ENCODE results near the gene PHF21B.

PHF21B gene

DNA sequence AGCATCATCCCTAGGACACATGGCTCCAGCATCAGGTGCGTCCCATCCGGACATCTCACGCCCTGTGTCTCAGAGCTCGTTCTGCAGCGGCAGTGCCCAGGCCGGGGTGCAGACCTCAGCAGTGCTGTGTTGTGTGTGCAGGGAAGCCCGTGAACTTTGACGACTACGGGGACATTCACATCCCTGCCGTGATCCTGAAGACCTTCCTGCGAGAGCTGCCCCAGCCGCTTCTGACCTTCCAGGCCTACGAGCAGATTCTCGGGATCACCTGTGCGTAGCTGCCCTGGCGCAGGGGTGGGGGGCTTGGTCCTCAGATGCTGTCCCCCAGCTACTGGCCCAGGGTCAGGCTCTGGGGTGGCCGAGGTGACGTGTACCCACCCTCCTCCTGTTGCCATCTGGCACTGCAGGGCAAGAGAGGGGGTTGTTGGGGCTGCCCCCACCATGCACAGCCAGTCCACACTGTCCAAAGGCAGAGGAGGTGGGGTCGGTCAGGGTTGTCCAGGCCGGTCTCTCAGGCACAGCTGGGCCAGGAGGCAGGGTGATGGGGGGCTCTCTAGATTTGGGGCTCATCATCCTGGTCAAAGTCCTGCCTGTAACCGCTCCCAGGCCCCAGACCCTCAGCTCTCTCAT, 160.9 kb downstream of the PHF21B start:
- Histone ChIP-seq H3K4me2 (ENCODE audit: low read length) (no peak overlapping the region), H3K4me3 (ENCODE audit: low read length) (no peak overlapping the region), H3K27me3 (ENCODE audit: control insufficient read depth, insufficient read depth, low read length) (no peaks in the 10 kb centered on the region), H3K9ac (ENCODE audit: low read depth, low read length) (no peak overlapping the region), H3K9me3 (replicated peaks; ENCODE audit: low read length) (no peaks in the 10 kb centered on the region), H3K4me1 (ENCODE audit: control insufficient read depth, insufficient read depth, low read length) (no peaks in the 10 kb centered on the region), H3K36me3 (ENCODE audit: insufficient read depth, low read length) (no peaks in the 10 kb centered on the region)

DNA sequence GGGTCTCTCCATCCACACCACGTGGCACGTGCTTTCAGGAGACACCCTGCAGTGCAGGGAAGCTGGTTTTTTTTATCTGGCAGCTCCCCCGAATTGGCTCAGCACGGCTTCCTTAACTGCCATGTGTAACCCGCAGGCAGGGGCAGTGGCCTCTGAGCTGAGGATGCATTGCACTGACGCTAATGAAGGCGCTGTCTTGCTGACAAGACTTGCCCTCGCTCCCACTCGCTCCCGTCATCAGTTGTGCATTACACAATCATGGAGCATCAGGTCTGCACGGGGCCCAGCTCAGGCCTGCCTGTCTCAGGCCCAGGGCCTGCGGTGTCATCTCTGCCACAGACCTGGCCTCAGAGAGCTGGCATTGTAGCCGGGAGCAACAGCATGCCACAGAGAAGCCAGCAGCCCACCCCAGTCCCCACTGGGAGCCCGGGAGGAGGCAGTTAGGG, 161.5 kb downstream of the PHF21B start:
- Histone ChIP-seq H3K9ac (ENCODE audit: low read depth, low read length) (no peak overlapping the region), H3K4me2 (ENCODE audit: low read length) (no peak overlapping the region), H3K4me1 (ENCODE audit: control insufficient read depth, insufficient read depth, low read length) (no peaks in the 10 kb centered on the region), H3K4me3 (ENCODE audit: low read length) (no peak overlapping the region), H3K27me3 (ENCODE audit: control insufficient read depth, insufficient read depth, low read length) (no peaks in the 10 kb centered on the region), H3K9me3 (replicated peaks; ENCODE audit: low read length) (no peaks in the 10 kb centered on the region), H3K36me3 (ENCODE audit: insufficient read depth, low read length) (no peaks in the 10 kb centered on the region)

DNA sequence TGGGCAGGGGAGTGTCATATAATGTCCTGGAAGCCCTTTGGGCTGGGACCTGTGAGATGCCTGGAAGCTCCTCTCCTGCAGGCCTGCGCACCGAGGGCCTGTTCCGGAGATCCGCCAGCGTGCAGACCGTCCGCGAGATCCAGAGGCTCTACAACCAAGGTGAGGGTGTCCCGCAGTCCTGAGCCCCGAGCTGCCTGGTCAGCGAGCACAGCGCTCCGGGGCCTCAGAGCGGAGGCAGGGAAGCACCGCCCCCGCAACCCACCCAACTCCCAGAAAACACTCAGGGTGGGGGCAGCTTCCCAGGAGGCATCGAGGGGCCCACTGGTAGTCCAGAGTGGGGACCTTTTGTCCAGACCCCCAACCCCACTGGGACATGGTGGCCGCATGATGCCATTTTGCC, 161.9 kb downstream of the PHF21B start:
- Histone ChIP-seq H3K4me3 (ENCODE audit: low read length) (no peak overlapping the region), H3K9me3 (replicated peaks; ENCODE audit: low read length) (no peaks in the 10 kb centered on the region), H3K27me3 (ENCODE audit: control insufficient read depth, insufficient read depth, low read length) (no peaks in the 10 kb centered on the region), H3K9ac (ENCODE audit: low read depth, low read length) (no peak overlapping the region), H3K4me2 (ENCODE audit: low read length) (no peak overlapping the region), H3K36me3 (ENCODE audit: insufficient read depth, low read length) (no peaks in the 10 kb centered on the region), H3K4me1 (ENCODE audit: control insufficient read depth, insufficient read depth, low read length) (no peaks in the 10 kb centered on the region)

DNA sequence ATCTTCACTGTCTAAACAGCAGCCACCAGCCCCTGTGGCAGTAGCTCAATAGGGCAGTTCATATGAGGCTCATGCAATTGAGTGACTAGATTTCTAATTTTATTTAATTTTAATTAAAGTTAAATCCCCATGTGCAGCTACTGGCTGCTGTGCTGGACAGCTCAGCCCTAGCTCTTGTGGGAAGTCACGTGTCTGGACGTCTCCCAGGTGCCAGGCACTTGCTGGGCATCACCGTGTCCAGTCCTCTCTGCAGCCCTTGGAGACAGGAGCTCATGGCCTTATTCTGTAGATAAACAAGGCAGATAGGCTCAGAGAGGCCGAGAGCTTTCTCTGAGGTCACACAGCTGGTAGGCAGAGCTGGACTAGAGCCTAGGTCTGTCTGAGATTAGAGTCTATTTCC, 162.4 kb downstream of the PHF21B start:
- Histone ChIP-seq H3K36me3 (ENCODE audit: insufficient read depth, low read length) (no peaks in the 10 kb centered on the region), H3K9me3 (replicated peaks; ENCODE audit: low read length) (no peaks in the 10 kb centered on the region), H3K4me2 (ENCODE audit: low read length) (no peak overlapping the region), H3K4me1 (ENCODE audit: control insufficient read depth, insufficient read depth, low read length) (no peaks in the 10 kb centered on the region), H3K27me3 (ENCODE audit: control insufficient read depth, insufficient read depth, low read length) (no peaks in the 10 kb centered on the region), H3K9ac (ENCODE audit: low read depth, low read length) (no peak overlapping the region), H3K4me3 (ENCODE audit: low read length) (no peak overlapping the region)

DNA sequence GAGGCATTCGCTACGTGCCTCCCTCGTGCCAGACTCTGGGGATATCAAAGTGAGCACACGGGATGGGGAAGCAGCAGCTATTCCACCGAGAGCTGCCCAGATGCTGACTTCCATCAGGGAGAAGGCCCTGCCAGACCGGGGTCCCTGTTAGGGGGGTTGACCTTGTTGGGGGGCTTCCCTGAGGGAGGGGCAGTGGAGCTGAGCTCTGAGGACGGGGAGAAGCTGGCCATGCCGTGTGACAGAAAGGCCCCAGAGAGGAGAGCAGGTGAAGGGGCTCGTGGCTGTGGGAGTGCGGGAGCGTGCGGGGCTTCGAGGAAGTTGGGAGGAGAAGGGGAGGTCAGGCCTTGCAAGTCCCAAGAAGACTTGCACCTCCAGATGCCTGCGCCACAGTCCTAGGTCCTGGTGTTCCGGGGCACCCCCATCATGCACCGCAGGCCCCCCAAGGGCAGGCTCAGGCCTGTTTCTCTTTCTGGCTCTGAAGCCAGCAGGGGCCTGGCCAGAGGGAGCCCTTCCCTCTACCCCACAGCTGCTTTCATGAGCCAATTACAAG, 163.0 kb downstream of the PHF21B start:
- Histone ChIP-seq H3K4me1 (ENCODE audit: control insufficient read depth, insufficient read depth, low read length) (no peaks in the 10 kb centered on the region), H3K9ac (ENCODE audit: low read depth, low read length) (no peak overlapping the region), H3K27me3 (ENCODE audit: control insufficient read depth, insufficient read depth, low read length) (no peaks in the 10 kb centered on the region), H3K4me2 (ENCODE audit: low read length) (no peak overlapping the region), H3K4me3 (ENCODE audit: low read length) (no peak overlapping the region), H3K36me3 (ENCODE audit: insufficient read depth, low read length) (no peaks in the 10 kb centered on the region), H3K9me3 (replicated peaks; ENCODE audit: low read length) (no peaks in the 10 kb centered on the region)

DNA sequence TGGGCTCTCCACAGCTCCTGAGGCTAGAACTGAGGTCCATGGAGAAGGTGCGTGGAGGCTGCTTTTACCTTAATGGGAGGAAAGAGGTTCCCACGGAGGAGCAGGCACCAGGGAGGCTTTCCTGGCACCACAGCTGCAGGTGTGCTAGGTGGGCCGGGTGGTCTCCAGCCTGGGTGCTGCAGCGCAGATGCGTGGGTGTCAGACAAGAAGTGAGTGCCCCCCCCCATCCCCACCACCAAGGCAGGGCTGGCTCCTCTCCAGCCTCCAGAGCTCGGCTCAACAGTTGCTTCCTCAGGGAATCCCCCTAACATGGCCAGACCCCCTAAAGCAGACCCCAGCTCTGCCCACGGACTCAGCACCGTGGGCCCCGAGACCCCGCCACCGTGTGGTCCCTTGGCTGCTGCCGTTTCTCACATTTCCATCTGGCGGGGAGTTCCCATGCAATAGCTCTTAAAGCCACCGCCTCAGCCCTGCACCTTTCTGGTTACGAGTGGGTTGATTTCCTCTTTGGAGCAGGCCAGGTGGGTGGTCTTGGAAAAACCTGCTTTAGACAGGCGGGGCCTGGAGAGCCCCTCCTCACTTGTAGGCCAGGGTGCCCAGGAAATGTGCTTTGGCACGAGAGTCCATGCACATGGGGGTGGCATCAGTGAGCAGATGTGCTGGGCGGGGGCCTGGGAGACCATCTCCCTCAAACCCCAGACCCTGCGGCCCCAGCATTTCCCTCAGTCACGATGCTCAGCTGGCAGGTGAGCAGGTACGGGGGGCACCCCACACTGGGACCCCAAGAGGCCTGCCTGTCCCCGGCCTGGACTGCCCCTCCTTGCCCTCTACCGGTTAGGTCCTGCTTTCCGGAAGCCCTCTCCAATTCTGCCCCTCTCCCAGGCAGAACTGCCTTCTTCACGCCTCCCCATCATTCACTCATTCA, 163.7 kb downstream of the PHF21B start:
- Histone ChIP-seq H3K4me2 (ENCODE audit: low read length) (no peak overlapping the region), H3K36me3 (ENCODE audit: insufficient read depth, low read length) (no peaks in the 10 kb centered on the region), H3K27me3 (ENCODE audit: control insufficient read depth, insufficient read depth, low read length) (no peaks in the 10 kb centered on the region), H3K4me1 (ENCODE audit: control insufficient read depth, insufficient read depth, low read length) (no peaks in the 10 kb centered on the region), H3K9me3 (replicated peaks; ENCODE audit: low read length) (no peaks in the 10 kb centered on the region), H3K4me3 (ENCODE audit: low read length) (no peak overlapping the region), H3K9ac (ENCODE audit: low read depth, low read length) (no peak overlapping the region)

DNA sequence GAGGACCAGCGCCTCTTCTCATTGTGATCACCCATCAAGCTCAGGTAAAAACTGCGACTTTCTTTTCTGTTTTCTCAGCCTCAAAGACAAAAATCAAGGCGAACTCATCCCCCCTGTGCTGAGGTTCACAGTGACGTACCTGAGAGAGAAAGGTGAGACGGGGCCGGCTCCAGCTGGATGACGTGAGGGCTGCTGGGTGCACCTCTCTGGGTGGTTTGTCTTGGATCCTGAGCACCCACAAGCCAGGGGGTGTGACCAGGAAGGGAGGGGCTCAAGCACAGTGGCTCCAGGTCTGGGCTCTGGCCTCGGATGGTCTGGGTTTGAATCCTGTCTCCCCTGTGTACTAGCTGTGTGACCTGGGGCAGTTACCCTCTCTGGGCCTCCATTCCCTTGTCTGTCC, 164.6 kb downstream of the PHF21B start:
- Histone ChIP-seq H3K9ac (ENCODE audit: low read depth, low read length) (no peak overlapping the region), H3K4me3 (ENCODE audit: low read length) (no peak overlapping the region), H3K4me2 (ENCODE audit: low read length) (no peak overlapping the region), H3K36me3 (ENCODE audit: insufficient read depth, low read length) (no peaks in the 10 kb centered on the region), H3K27me3 (ENCODE audit: control insufficient read depth, insufficient read depth, low read length) (peaks cover 7% of the 10 kb centered on the region), H3K4me1 (ENCODE audit: control insufficient read depth, insufficient read depth, low read length) (no peaks in the 10 kb centered on the region), H3K9me3 (replicated peaks; ENCODE audit: low read length) (no peaks in the 10 kb centered on the region)

DNA sequence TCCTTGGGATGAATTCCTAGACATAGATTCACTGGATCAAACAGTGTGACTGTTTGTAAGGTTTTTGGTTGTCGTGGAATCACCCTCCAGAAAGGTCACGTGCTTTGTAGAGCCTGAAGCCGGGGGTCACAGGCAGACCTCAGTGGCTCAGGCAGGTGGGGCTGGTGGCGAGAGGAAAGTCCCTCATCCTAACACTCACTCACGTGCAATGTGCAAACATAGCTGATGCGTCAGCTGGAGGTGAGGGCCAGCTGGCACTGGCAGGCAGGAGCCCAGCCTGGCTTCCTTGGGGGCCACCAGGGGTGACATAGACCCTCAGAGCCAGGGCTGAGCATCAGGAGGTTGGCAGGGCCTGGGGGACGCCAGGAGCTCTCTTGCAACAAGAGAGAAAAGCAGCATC, 167.4 kb downstream of the PHF21B start:
- H3K36me3 ChIP-seq (ENCODE audit: insufficient read depth, low read length), result no peaks in the 10 kb centered on the region
- no peak overlapping the region for H3K4me3 ChIP-seq (ENCODE audit: low read length)
- no peaks in the 10 kb centered on the region for H3K9me3 ChIP-seq (replicated peaks; ENCODE audit: low read length)
- no peak overlapping the region for H3K4me2 ChIP-seq (ENCODE audit: low read length)
- peaks cover 28% of the 10 kb centered on the region for H3K27me3 ChIP-seq (ENCODE audit: control insufficient read depth, insufficient read depth, low read length)
- no peaks in the 10 kb centered on the region for H3K4me1 ChIP-seq (ENCODE audit: control insufficient read depth, insufficient read depth, low read length)
- H3K9ac ChIP-seq (ENCODE audit: low read depth, low read length), result no peak overlapping the region

DNA sequence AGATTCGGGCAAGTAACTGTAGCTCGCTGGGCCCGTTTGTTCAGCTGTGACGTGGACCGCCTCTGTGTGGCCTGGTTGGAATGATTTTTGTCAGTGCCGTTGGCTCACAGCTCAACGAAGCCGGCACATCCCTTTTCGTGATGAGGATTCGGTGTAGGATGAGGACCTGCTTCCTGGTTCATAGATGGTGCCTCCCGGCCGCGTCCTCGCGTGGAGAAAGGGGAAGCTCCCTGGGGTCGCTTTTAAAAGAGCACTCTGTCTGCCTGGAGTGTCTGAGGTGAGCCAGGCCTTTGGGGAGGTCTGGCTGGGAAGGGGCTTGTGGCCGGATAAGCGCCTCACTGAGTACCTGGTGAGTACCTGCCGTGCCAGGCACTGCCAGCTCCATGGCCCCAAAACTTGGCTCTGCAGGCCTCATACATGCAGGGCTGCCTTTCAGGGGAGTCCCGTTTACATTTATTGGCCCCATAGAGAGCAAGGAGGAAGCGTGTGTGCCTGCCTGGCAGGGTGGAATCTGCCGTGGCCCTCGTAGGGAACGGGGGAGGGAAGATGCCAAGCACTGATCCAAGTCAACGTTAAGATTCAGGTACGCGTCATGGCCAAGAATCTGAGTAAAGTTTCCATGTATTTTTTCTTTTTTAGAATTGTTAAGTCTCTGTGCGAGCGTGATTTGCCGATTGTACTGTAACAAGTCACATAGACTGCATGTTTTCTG, 169.0 kb downstream of the PHF21B start:
- no peaks in the 10 kb centered on the region for H3K9me3 ChIP-seq (replicated peaks; ENCODE audit: low read length)
- no peak overlapping the region for H3K4me2 ChIP-seq (ENCODE audit: low read length)
- H3K27me3 ChIP-seq (ENCODE audit: control insufficient read depth, insufficient read depth, low read length), result peaks cover 31% of the 10 kb centered on the region

DNA sequence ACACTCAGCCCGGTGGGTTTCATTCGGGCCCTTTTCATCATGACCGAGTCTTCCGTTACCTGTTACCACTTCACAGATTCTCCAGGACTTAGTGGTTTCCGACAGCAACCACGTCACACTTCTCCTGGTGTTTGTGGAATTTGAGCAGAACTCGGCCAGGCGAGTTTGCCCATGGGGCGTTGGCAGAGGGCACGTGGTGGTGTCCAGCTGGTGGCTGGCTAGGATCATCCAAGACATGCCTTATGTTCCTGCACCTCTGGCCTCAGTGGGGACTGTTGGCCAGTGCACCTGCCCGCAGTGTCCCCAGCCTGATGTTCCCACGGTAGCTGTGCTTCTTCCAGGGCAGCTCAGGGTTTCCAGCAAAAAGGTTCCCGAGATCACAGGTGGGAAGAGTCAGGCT, 170.1 kb downstream of the PHF21B start:
- no peaks in the 10 kb centered on the region for H3K36me3 ChIP-seq (ENCODE audit: insufficient read depth, low read length)
- peaks cover 31% of the 10 kb centered on the region for H3K27me3 ChIP-seq (ENCODE audit: control insufficient read depth, insufficient read depth, low read length)
- no peaks in the 10 kb centered on the region for H3K4me1 ChIP-seq (ENCODE audit: control insufficient read depth, insufficient read depth, low read length)
- no peak overlapping the region for H3K9ac ChIP-seq (ENCODE audit: low read depth, low read length)
- no peak overlapping the region for H3K4me2 ChIP-seq (ENCODE audit: low read length)
- H3K4me3 ChIP-seq (ENCODE audit: low read length), result no peak overlapping the region
- no peaks in the 10 kb centered on the region for H3K9me3 ChIP-seq (replicated peaks; ENCODE audit: low read length)

More for the DNA sequence above, 169.0 kb downstream of the PHF21B start:
- H3K4me1 ChIP-seq (ENCODE audit: control insufficient read depth, insufficient read depth, low read length), result no peaks in the 10 kb centered on the region
- no peak overlapping the region for H3K9ac ChIP-seq (ENCODE audit: low read depth, low read length)
- H3K36me3 ChIP-seq (ENCODE audit: insufficient read depth, low read length), result no peaks in the 10 kb centered on the region
- no peak overlapping the region for H3K4me3 ChIP-seq (ENCODE audit: low read length)

DNA sequence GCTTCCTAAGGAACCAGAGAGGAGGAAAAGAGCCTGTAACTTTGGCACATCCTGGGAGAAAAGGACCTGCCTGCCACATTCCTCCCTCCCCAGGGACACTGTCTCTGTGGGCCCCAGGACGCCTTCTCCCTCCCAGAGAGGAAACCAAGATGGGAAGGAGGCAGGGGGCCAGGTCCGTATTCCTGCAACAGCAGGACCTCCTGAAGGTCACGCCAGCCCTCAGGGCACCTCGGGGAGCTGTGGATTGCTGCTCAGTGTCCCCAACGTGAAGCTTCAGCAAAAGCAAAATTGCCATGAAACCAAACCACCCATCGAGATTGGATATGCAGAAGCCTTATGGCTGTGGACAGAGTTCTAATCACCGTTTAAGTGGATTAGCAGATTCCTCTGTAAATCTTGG, 170.7 kb downstream of the PHF21B start:
- no peaks in the 10 kb centered on the region for H3K36me3 ChIP-seq (ENCODE audit: insufficient read depth, low read length)
- H3K9ac ChIP-seq (ENCODE audit: low read depth, low read length), result no peak overlapping the region
- H3K9me3 ChIP-seq (replicated peaks; ENCODE audit: low read length), result no peaks in the 10 kb centered on the region
- no peak overlapping the region for H3K4me2 ChIP-seq (ENCODE audit: low read length)
- H3K4me3 ChIP-seq (ENCODE audit: low read length), result no peak overlapping the region
- H3K4me1 ChIP-seq (ENCODE audit: control insufficient read depth, insufficient read depth, low read length), result no peaks in the 10 kb centered on the region
- peaks cover 31% of the 10 kb centered on the region for H3K27me3 ChIP-seq (ENCODE audit: control insufficient read depth, insufficient read depth, low read length)

All from skeletal muscle satellite cell (primary cell).